ENCODE results near the gene ASB7.

- TF ChIP-seq EP300 (IDR thresholded peaks at IDR 0.05), result no peak
- no peak for TF ChIP-seq CTCF (IDR thresholded peaks at IDR 0.05)
- TF ChIP-seq POLR2AphosphoS5 (IDR thresholded peaks at IDR 0.05), result no peak
These were observed 10.2 kb downstream of the ASB7 start for GRCh38 chr15:100612539-100612938.
